GM12892 (cell line): Measurements from ENCODE around the gene MYEOV.

Source experiments
- POLR2A ChIP-seq: IDR thresholded peaks from 2 replicates; pipeline ENCODE4 v1.6.1; 2011; ENCODE audit warnings: low read depth, low read length, control low read depth
- POLR2AphosphoS5 ChIP-seq: IDR thresholded peaks from 2 replicates; pipeline ENCODE4 v1.6.1; 2011; ENCODE audit warnings: low read depth, low read length, control low read depth
- TAF1 ChIP-seq: IDR thresholded peaks from 2 replicates; pipeline ENCODE4 v1.6.1; 2011; ENCODE audit warnings: low read depth, mild to moderate bottlenecking, control low read depth, low read length, borderline replicate concordance

GRCh38 chr11:69272055-69272454 lies 21.9 kb upstream of the MYEOV start:
- no peak for TF ChIP-seq POLR2A
- TF ChIP-seq TAF1 = no peak
- no peak for TF ChIP-seq POLR2AphosphoS5
